ENCODE measurements around the gene HS3ST4. TPM values are rescaled to one million over a fixed set of nuclear protein-coding genes. Genes with fewer than 3 reads are reported as not detected.

Gene HS3ST4
- polyA plus RNA-seq, 1 donor (not counting 4 experiments of a cell fraction or from before 2014, with no cell fraction given), result not detected

GRCh38 chr16:25895380-25895779 lies 203.6 kb downstream of the HS3ST4 start:
- Histone ChIP-seq H3K79me2 (ENCODE audit: control insufficient read depth, insufficient read depth, low read length) (no peaks in the 10 kb centered on the region), H3K4me1 (ENCODE audit: control insufficient read depth, extremely low read depth, insufficient read depth, low read length) (no peaks in the 10 kb centered on the region), H3K27ac (ENCODE audit: control insufficient read depth, insufficient read depth, low read length) (no peak overlapping the region), H3K36me3 (ENCODE audit: control insufficient read depth in 2 of 2, extremely low read depth in 1 of 2, insufficient read depth in 2 of 2, low read length in 2 of 2) (no peaks in the 10 kb centered on the region), H4K20me1 (ENCODE audit: control insufficient read depth, extremely low read depth, insufficient read depth, low read length) (no peaks in the 10 kb centered on the region), H3K9me3 (ENCODE audit: control insufficient read depth, low read depth, low read length) (peaks cover 2% of the 10 kb centered on the region), H3K4me2 (ENCODE audit: control insufficient read depth, extremely low read depth, insufficient read depth, low read depth, low read length) (no peak overlapping the region), H3K27me3 (ENCODE audit: control insufficient read depth, extremely low read depth, insufficient read depth, low read length) (no peaks in the 10 kb centered on the region), H3K9me1 (ENCODE audit: control insufficient read depth, extremely low read depth, insufficient read depth, low read length) (no peaks in the 10 kb centered on the region), H2AFZ (ENCODE audit: control insufficient read depth, low read length) (no peak overlapping the region), H3K9ac (ENCODE audit: control insufficient read depth, extremely low read depth, insufficient read depth, low read length) (no peak overlapping the region), H3K4me3 (ENCODE audit: control insufficient read depth in 2 of 3, extremely low read depth in 1 of 3, insufficient read depth in 2 of 3, low read depth in 1 of 3, low read length in 3 of 3) (no peak overlapping the region)
- TF ChIP-seq EZH2 (IDR thresholded peaks at IDR 0.05; ENCODE audit: low read length), result no peak
- TF ChIP-seq CTCF (optimal IDR thresholded peaks at IDR 0.05 in 1 of 3, IDR thresholded peaks at IDR 0.05 in 1 of 3, conservative IDR thresholded peaks at IDR 0.05 in 1 of 3; ENCODE audit: extremely low read depth in 1 of 3, insufficient read depth in 2 of 3, low read length in 3 of 3), result no peak
- dilution Hi-C loops (cut with MboI; ENCODE audit: extremely low pct_ligation_motif_present, low sequenced_read_pairs), result no loop called here
- no peak for DNase-seq (ENCODE audit: low read depth, low spot score)
- FAIRE-seq, result no peak

GRCh38 chr16:25896411-25896810 lies 204.7 kb downstream of the HS3ST4 start:
- H2AFZ ChIP-seq (ENCODE audit: control insufficient read depth, low read length), result no peak overlapping the region
- H3K79me2 ChIP-seq (ENCODE audit: control insufficient read depth, insufficient read depth, low read length), result no peaks in the 10 kb centered on the region
- no peaks in the 10 kb centered on the region for H3K36me3 ChIP-seq (ENCODE audit: control insufficient read depth in 2 of 2, extremely low read depth in 1 of 2, insufficient read depth in 2 of 2, low read length in 2 of 2)
- no peak for FAIRE-seq
- H3K9me3 ChIP-seq (ENCODE audit: control insufficient read depth, low read depth, low read length), result peaks cover 2% of the 10 kb centered on the region
- no peaks in the 10 kb centered on the region for H3K9me1 ChIP-seq (ENCODE audit: control insufficient read depth, extremely low read depth, insufficient read depth, low read length)
- H3K4me3 ChIP-seq (ENCODE audit: control insufficient read depth in 2 of 3, extremely low read depth in 1 of 3, insufficient read depth in 2 of 3, low read depth in 1 of 3, low read length in 3 of 3), result no peak overlapping the region
- H3K4me1 ChIP-seq (ENCODE audit: control insufficient read depth, extremely low read depth, insufficient read depth, low read length), result no peaks in the 10 kb centered on the region
- H3K27me3 ChIP-seq (ENCODE audit: control insufficient read depth, extremely low read depth, insufficient read depth, low read length), result no peaks in the 10 kb centered on the region
- TF ChIP-seq CTCF (optimal IDR thresholded peaks at IDR 0.05 in 1 of 3, IDR thresholded peaks at IDR 0.05 in 1 of 3, conservative IDR thresholded peaks at IDR 0.05 in 1 of 3; ENCODE audit: extremely low read depth in 1 of 3, insufficient read depth in 2 of 3, low read length in 3 of 3) (no peak), EZH2 (IDR thresholded peaks at IDR 0.05; ENCODE audit: low read length) (no peak)
- DNase-seq (ENCODE audit: low read depth, low spot score), result no peak
- H3K9ac ChIP-seq (ENCODE audit: control insufficient read depth, extremely low read depth, insufficient read depth, low read length), result no peak overlapping the region
- no peak overlapping the region for H3K4me2 ChIP-seq (ENCODE audit: control insufficient read depth, extremely low read depth, insufficient read depth, low read depth, low read length)
- H4K20me1 ChIP-seq (ENCODE audit: control insufficient read depth, extremely low read depth, insufficient read depth, low read length), result no peaks in the 10 kb centered on the region
- H3K27ac ChIP-seq (ENCODE audit: control insufficient read depth, insufficient read depth, low read length), result no peak overlapping the region
- dilution Hi-C loops (cut with MboI; ENCODE audit: extremely low pct_ligation_motif_present, low sequenced_read_pairs), result no loop called here
